H1 (cell line): ENCODE data around the gene GNAI2. TPM values are rescaled to one million over a fixed set of nuclear protein-coding genes. Genes with fewer than 3 reads are reported as not detected.

ENCODE experiments used
- CTCF ChIA-PET: fragments of 300-600 bp; sonication (Branson Sonifier 250); formaldehyde crosslinking; loops from one replicate; lab custom pipeline; 2021; ENCODE audit not compliant: partially characterized antibody; lab: Charles Lee
- POLR2A ChIA-PET: fragments of 300-600 bp; sonication (Branson Sonifier 250); formaldehyde crosslinking; loops from one replicate; lab custom pipeline; 2021; ENCODE audit warnings: inconsistent platforms; ENCODE audit not compliant: partially characterized antibody; lab: Charles Lee
- DNase-seq, 2 experiments: peaks; one replicate each; pipeline versions ENCODE4 v3.0.0 to v3.0.0-alpha.2; 2010 to 2022; ENCODE audit warnings: low spot score in 2 of 2, low read depth in 1 of 2, mixed read lengths in 1 of 2
- FAIRE-seq: peaks from 2 replicates; lab custom pipeline; 2011; peaks lifted over from hg19 to GRCh38; lab: Jason Lieb, UNC
- H2AFZ ChIP-seq: 2 replicates; pipeline ENCODE4 v1.8.1; 2012; ENCODE audit warnings: low read length, inconsistent platforms
- H2AK5ac ChIP-seq: 2 replicates; pipeline ENCODE4 v1.6.1; 2013; ENCODE audit warnings: low read depth, low read length
- H2BK120ac ChIP-seq: replicated peaks from 2 replicates; pipeline ENCODE3; 2013; ENCODE audit warnings: low read depth, low read length, inconsistent platforms
- H2BK12ac ChIP-seq: 2 replicates; pipeline ENCODE4 v1.6.1; 2013; ENCODE audit warnings: low read depth, low read length
- H2BK15ac ChIP-seq: 2 replicates; pipeline ENCODE4 v1.6.1; 2013; ENCODE audit warnings: low read length
- H2BK20ac ChIP-seq: 2 replicates; pipeline ENCODE4 v1.6.1; 2013; ENCODE audit warnings: low read length
- H2BK5ac ChIP-seq: 2 replicates; pipeline ENCODE4 v1.6.1; 2013; ENCODE audit warnings: low read depth, low read length
- H3K14ac ChIP-seq: 2 replicates; pipeline ENCODE4 v1.6.1; 2013; ENCODE audit warnings: inconsistent platforms; ENCODE audit not compliant: insufficient read length
- H3K18ac ChIP-seq: 2 replicates; pipeline ENCODE4 v1.6.1; 2013; ENCODE audit warnings: low read length; ENCODE audit errors: extremely low read depth
- H3K23ac ChIP-seq: 2 replicates; pipeline ENCODE4 v1.6.1; 2013; ENCODE audit warnings: inconsistent platforms; ENCODE audit not compliant: insufficient read length
- H3K23me2 ChIP-seq: 2 replicates; pipeline ENCODE4 v1.6.1; 2013; ENCODE audit warnings: low read depth, low read length
- H3K27ac ChIP-seq: 2 replicates; pipeline ENCODE4 v1.6.1; 2011; ENCODE audit warnings: low read depth, low read length, inconsistent platforms
- H3K27me3 ChIP-seq, 4 experiments: replicated peaks in 1 of 4; 1 replicate in 1 of 4; 2 replicates in 3 of 4; pipeline versions ENCODE4 v1.6.1 to v1.8.1; 2011 to 2013; ENCODE audit warnings: low read length in 3 of 4, mild to moderate bottlenecking in 3 of 4, inconsistent platforms in 2 of 4, mixed read lengths in 2 of 4, moderate library complexity in 1 of 4; ENCODE audit not compliant: control insufficient read depth in 3 of 4, insufficient read depth in 3 of 4; ENCODE audit errors: extremely low read depth in 1 of 4
- H3K36me3 ChIP-seq, 4 experiments: 2 replicates each; pipeline versions ENCODE4 v1.6.1 to v1.8.1; 2011 to 2013; ENCODE audit warnings: mild to moderate bottlenecking in 4 of 4, low read length in 3 of 4, moderate library complexity in 2 of 4, control low read depth in 1 of 4, inconsistent platforms in 1 of 4; ENCODE audit not compliant: insufficient read depth in 4 of 4, control insufficient read depth in 2 of 4
- H3K4ac ChIP-seq: replicated peaks from 2 replicates; pipeline ENCODE3; 2013; ENCODE audit warnings: low read length, low read depth, mixed read lengths, inconsistent platforms; ENCODE audit not compliant: insufficient read length
- H3K4me1 ChIP-seq, 4 experiments: replicated peaks in 1 of 4; 1 replicate in 1 of 4; 2 replicates in 3 of 4; pipeline versions ENCODE4 v1.6.1 to v1.8.1; 2011 to 2013; ENCODE audit warnings: low read length in 3 of 4, inconsistent platforms in 2 of 4, mixed read lengths in 1 of 4; ENCODE audit not compliant: insufficient read depth in 4 of 4, control insufficient read depth in 3 of 4
- H3K4me2 ChIP-seq, 2 experiments: 2 replicates each; pipeline versions ENCODE4 v1.6.1 to v1.8.1; 2011 to 2013; ENCODE audit warnings: low read depth in 2 of 2, low read length in 2 of 2, control low read depth in 1 of 2, inconsistent platforms in 1 of 2, mild to moderate bottlenecking in 1 of 2; ENCODE audit not compliant: insufficient read depth in 1 of 2
- H3K4me3 ChIP-seq, 4 experiments: fragments of 200-600, 300-600 bp in 1 of 4; sonication (generic), shearing (Covaris generic), sonication (Bioruptor Twin) in 1 of 4; 2 replicates each; pipeline versions ENCODE4 v1.5.1 to v1.8.1; 2011 to 2016; ENCODE audit warnings: low read length in 4 of 4, low read depth in 3 of 4, control low read depth in 2 of 4, inconsistent platforms in 2 of 4, mild to moderate bottlenecking in 2 of 4, mixed read lengths in 1 of 4, moderate library complexity in 1 of 4; ENCODE audit not compliant: insufficient read depth in 2 of 4; ENCODE audit errors: extremely low read depth in 1 of 4
- H3K56ac ChIP-seq: replicated peaks from 2 replicates; pipeline ENCODE3; 2013; ENCODE audit warnings: low read depth, mild to moderate bottlenecking, mixed read lengths, low read length, inconsistent platforms; ENCODE audit not compliant: insufficient read length
- H3K79me1 ChIP-seq: 2 replicates; pipeline ENCODE4 v1.6.1; 2013; ENCODE audit warnings: low read depth, low read length, control low read depth
- H3K79me2 ChIP-seq, 2 experiments: 2 replicates each; pipeline versions ENCODE4 v1.6.1 to v1.8.1; 2012 to 2013; ENCODE audit warnings: low read length in 2 of 2, mild to moderate bottlenecking in 2 of 2, inconsistent platforms in 1 of 2; ENCODE audit not compliant: insufficient read depth in 2 of 2, control insufficient read depth in 1 of 2
- H3K9ac ChIP-seq, 4 experiments: replicated peaks in 1 of 4; 1 replicate in 1 of 4; 2 replicates in 3 of 4; pipeline versions ENCODE4 v1.6.1 to v1.8.1; 2011 to 2013; ENCODE audit warnings: low read depth in 3 of 4, low read length in 3 of 4, control low read depth in 2 of 4, mild to moderate bottlenecking in 2 of 4, moderate library complexity in 2 of 4, inconsistent platforms in 1 of 4; ENCODE audit errors: extremely low read depth in 1 of 4
- H3K9me3 ChIP-seq, 2 experiments: 2 replicates each; pipeline versions ENCODE4 v1.6.1 to v1.8.1; 2012 to 2013; ENCODE audit warnings: mild to moderate bottlenecking in 2 of 2, moderate library complexity in 2 of 2, control low read depth in 1 of 2, inconsistent platforms in 1 of 2, low read depth in 1 of 2, low read length in 1 of 2, mixed read lengths in 1 of 2; ENCODE audit not compliant: insufficient read depth in 2 of 2
- H4K20me1 ChIP-seq, 2 experiments: replicated peaks in 1 of 2; 2 replicates each; pipeline versions ENCODE3 to v1.8.1; 2011 to 2013; ENCODE audit warnings: inconsistent platforms in 2 of 2, low read length in 2 of 2, mild to moderate bottlenecking in 1 of 2; ENCODE audit not compliant: insufficient read depth in 2 of 2, control insufficient read depth in 1 of 2
- H4K5ac ChIP-seq: 2 replicates; pipeline ENCODE4 v1.6.1; 2013; ENCODE audit warnings: low read length, low read depth, mixed read lengths, inconsistent platforms; ENCODE audit not compliant: insufficient read length
- H4K8ac ChIP-seq: 2 replicates; pipeline ENCODE4 v1.8.0; 2013; ENCODE audit warnings: mild to moderate bottlenecking, moderate library complexity, low read length, inconsistent platforms; ENCODE audit not compliant: insufficient read depth; ENCODE audit errors: extremely low read depth
- H4K91ac ChIP-seq: replicated peaks from 2 replicates; pipeline ENCODE3; 2013; ENCODE audit warnings: low read length, mixed read lengths, inconsistent platforms; ENCODE audit not compliant: insufficient read length
- CBX5 ChIP-seq: fragments of 300-800, 300-1000 bp; sonication (generic); IDR thresholded peaks from 2 replicates; pipeline ENCODE4 v1.7.1; 2016; ENCODE audit warnings: antibody characterized with exemption, low read length, low read depth
- CBX8 ChIP-seq: fragments of 300-800, 300-1000 bp; sonication (generic); IDR thresholded peaks from 2 replicates; pipeline ENCODE4 v1.7.1; 2016; ENCODE audit warnings: low read depth, low read length, borderline replicate concordance
- CHD1 ChIP-seq: IDR thresholded peaks from 2 replicates; pipeline ENCODE4 v1.6.1; 2012; ENCODE audit warnings: low read depth, low read length, improper control_type of control experiment
- CTCF ChIP-seq, 3 experiments: IDR thresholded peaks; 1 replicate in 2 of 3; 2 replicates in 1 of 3; pipeline versions ENCODE4 v1.5.1 to v1.6.1; 2011; ENCODE audit warnings: low read length in 3 of 3, mild to moderate bottlenecking in 3 of 3, inconsistent platforms in 2 of 3, low read depth in 1 of 3, moderate library complexity in 1 of 3; ENCODE audit not compliant: insufficient read depth in 1 of 3; ENCODE audit errors: control extremely low read depth in 1 of 3
- FOSL1 ChIP-seq: IDR thresholded peaks from 2 replicates; pipeline ENCODE4 v1.6.1; 2011; ENCODE audit warnings: mild to moderate bottlenecking, low read depth, low read length, moderate library complexity; ENCODE audit not compliant: insufficient read depth
- JUND ChIP-seq: IDR thresholded peaks from 2 replicates; pipeline ENCODE4 v1.6.1; 2011; ENCODE audit warnings: mild to moderate bottlenecking, improper control_type of control experiment, low read length
- NANOG ChIP-seq: IDR thresholded peaks from 2 replicates; pipeline ENCODE4 v1.6.1; 2011; ENCODE audit warnings: low read length, low read depth, mild to moderate bottlenecking, inconsistent platforms; ENCODE audit not compliant: insufficient read depth, poor library complexity, severe bottlenecking
- PHF8 ChIP-seq: fragments of 200-600 bp; sonication (generic); conservative IDR thresholded peaks from 2 replicates; pipeline ENCODE4 v1.7.1; 2012; ENCODE audit warnings: low read depth, mild to moderate bottlenecking, inconsistent platforms, low read length, moderate library complexity
- RBBP5 ChIP-seq: IDR thresholded peaks from 2 replicates; pipeline ENCODE4 v1.7.1; 2012; ENCODE audit warnings: low read depth, mild to moderate bottlenecking, inconsistent platforms, low read length, moderate library complexity, borderline replicate concordance
- RXRA ChIP-seq: IDR thresholded peaks from 2 replicates; pipeline ENCODE4 v1.6.1; 2011; ENCODE audit warnings: low read depth, mild to moderate bottlenecking, low read length, moderate library complexity; ENCODE audit not compliant: insufficient read depth
- SRF ChIP-seq: IDR thresholded peaks from 2 replicates; pipeline ENCODE4 v1.6.1; 2011; ENCODE audit warnings: mild to moderate bottlenecking, low read depth, low read length, moderate library complexity
- WGBS, 2 experiments: shearing (Covaris generic) in 1 of 2; methylation state at CpG; one replicate each; pipeline versions ENCODE4 v1.1.6 to v1.1.7; 2013 to 2015; ENCODE audit warnings: low lambda C conversion rate in 2 of 2, mixed read lengths in 2 of 2, inconsistent platforms in 1 of 2, low coverage in 1 of 2, missing lambda C conversion rate in 1 of 2; ENCODE audit not compliant: insufficient replicate concordance in 2 of 2, insufficient coverage in 1 of 2, insufficient read length in 1 of 2; ENCODE audit errors: extremely low coverage in 1 of 2, missing lambda C conversion rate in 1 of 2; 5-methylcytosine and 5-hydroxymethylcytosine counted together
- polyA plus RNA-seq, 7 experiments: library from polyadenylated mRNA; depleted of rRNA in 3 of 7; stranded (reverse) in 5 of 7; unstranded in 2 of 7; fragments of >200 nt in 5 of 7; fragments of 200-250 nt in 2 of 7; gene quantifications; 1 replicate in 5 of 7; 2 replicates in 1 of 7; 4 replicates in 1 of 7; pipeline versions ENCODE4 v1.2.1 to v1.2.3, GENCODE V29; 2011 to 2013; ENCODE audit warnings: missing spikeins in 2 of 7, mixed read lengths in 2 of 7
- total RNA-seq: library from RNA; stranded (reverse); fragmentation: NEBNext Ultra II Directional; extraction: Animal tissue kit (Norgen Biotek cat#: 25700); gene quantifications from 2 replicates; pipeline ENCODE4 v1.2.1, GENCODE V29; 2021

The GNAI2 gene
- total and polyA plus RNA-seq, 2 of the 8 experiments (the other 6 are each of a cell fraction or from before 2014, with no cell fraction given), result 168 to 539 TPM

GRCh38 chr3:50219285-50219684 lies 16.7 kb upstream of the GNAI2 start:
- no peak overlapping the region for H3K14ac ChIP-seq
- DNase-seq (no peak), FAIRE-seq (no peak)
- no peak overlapping the region for H3K23ac ChIP-seq
- H3K4me2 ChIP-seq, result no peak overlapping the region
- no peak overlapping the region for H3K27ac ChIP-seq
- H3K4ac ChIP-seq, result no peak overlapping the region
- H4K5ac ChIP-seq, result no peak overlapping the region
- no peak overlapping the region for H2BK20ac ChIP-seq
- H4K8ac ChIP-seq, result no peak overlapping the region
- no peak overlapping the region for H3K56ac ChIP-seq
- H2BK12ac ChIP-seq, result no peak overlapping the region
- no peak overlapping the region for H4K91ac ChIP-seq
- H3K4me1 ChIP-seq, result peaks cover 0 to 3% (median 1%) of the 10 kb centered on the region in 4 experiments; a peak in 5 of 7 replicates
- H2BK15ac ChIP-seq, result no peak overlapping the region
- no peak overlapping the region for H3K4me3 ChIP-seq
- no peak overlapping the region for H2BK5ac ChIP-seq
- no peak overlapping the region for H2BK120ac ChIP-seq
- ChIA-PET CTCF (interaction anchor here (0.6 to 48.1 kb wide), 6 partner anchors 8 to 196 kb away, joined by 3 to 2149 read pairs (median 320); partner anchors contain the start of genes GNAI2, GNAT1, LSMEM2 and SEMA3B), POLR2A (interaction anchor here (1.0 to 3.9 kb wide), 7 partner anchors 14 to 66 kb away, joined by 3 to 23 read pairs (median 3); partner anchors contain the start of genes GNAI2 and SLC38A3)
- H4K20me1 ChIP-seq, result no peaks in the 10 kb centered on the region
- 93% methylated on average over 5 of the region's 5 CpGs; no CpG with 5 or more reads in 1 of the 2 experiments for WGBS, 2 experiments
- no peaks in the 10 kb centered on the region for H3K79me2 ChIP-seq
- H3K27me3 ChIP-seq, result peaks cover 0 to 2% (median 0%) of the 10 kb centered on the region in 4 experiments; a peak in 1 of 7 replicates
- H3K9me3 ChIP-seq, result no peaks in the 10 kb centered on the region
- no peaks in the 10 kb centered on the region for H3K36me3 ChIP-seq
- H3K18ac ChIP-seq, result no peak overlapping the region
- no peak overlapping the region for H3K9ac ChIP-seq
- no peak overlapping the region for H2AFZ ChIP-seq
- no peaks in the 10 kb centered on the region for H3K79me1 ChIP-seq
- H2AK5ac ChIP-seq, result no peak overlapping the region
- H3K23me2 ChIP-seq, result no peaks in the 10 kb centered on the region
- TF ChIP-seq PHF8 (no peak), CBX8 (no peak), CBX5 (no peak), NANOG (no peak), CTCF (IDR thresholded peaks at IDR 0.05; ENCODE audit: control extremely low read depth in 1 of 3, insufficient read depth in 1 of 3, low read depth in 1 of 3, low read length in 3 of 3) (no peak), RXRA (no peak), JUND (no peak), CHD1 (no peak), SRF (no peak), FOSL1 (no peak), RBBP5 (no peak)
